ENCODE results near the gene DR1.
"Not testable (repeated sequence)": the region's sequence is repeated elsewhere in the genome, so short reads cannot be mapped to it uniquely, and the experiment has no call there.

DR1 gene

GRCh38 chr1:93386268-93386667 lies 40.6 kb downstream of the DR1 start:
- not testable (repeated sequence) for DNase-seq (ENCODE audit: low spot score)

GRCh38 chr1:93394514-93394913 lies 48.8 kb downstream of the DR1 start:
- no peak for DNase-seq (ENCODE audit: low spot score)

GRCh38 chr1:93395195-93395594 lies 49.5 kb downstream of the DR1 start:
- no peak for DNase-seq (ENCODE audit: low spot score)

GRCh38 chr1:93399781-93400180 lies 54.1 kb downstream of the DR1 start:
- no peak for DNase-seq (ENCODE audit: low spot score)

GRCh38 chr1:93408203-93408602 lies 62.5 kb downstream of the DR1 start:
- no peak for DNase-seq (ENCODE audit: low spot score)

GRCh38 chr1:93411000-93411399 lies 65.3 kb downstream of the DR1 start:
- DNase-seq (ENCODE audit: low spot score) = no peak

- DNase-seq (ENCODE audit: low spot score) = no peak
These were observed 69.0 kb downstream of the DR1 start for GRCh38 chr1:93414749-93415148.

- DNase-seq (ENCODE audit: low spot score) = no peak
These were observed 69.6 kb downstream of the DR1 start for GRCh38 chr1:93415296-93415695.

GRCh38 chr1:93416183-93416582 lies 70.5 kb downstream of the DR1 start:
- DNase-seq (ENCODE audit: low spot score) = no peak
